ENCODE measurements around the gene SYCN. TPM values are rescaled to one million over a fixed set of nuclear protein-coding genes. Genes with fewer than 3 reads are reported as not detected.

SYCN gene
- total and polyA plus RNA-seq, 2 donors (not counting 3 experiments of a cell fraction or from before 2014, with no cell fraction given), result not detected

- peaks cover 9% of the 10 kb centered on the region for H3K4me1 ChIP-seq (ENCODE audit: control insufficient read depth, extremely low read depth, insufficient read depth, low read length)
- dilution Hi-C loops (cut with MboI; ENCODE audit: extremely low pct_ligation_motif_present, low sequenced_read_pairs) (no loop called here), intact Hi-C loops (cut with micrococcal nuclease) (no loop called here)
- CTCF ChIA-PET, result no interaction called here
- no peaks in the 10 kb centered on the region for H3K9me1 ChIP-seq (replicated peaks; ENCODE audit: control insufficient read depth, extremely low read depth, insufficient read depth, low read length)
- no peak for TF ChIP-seq EZH2 (IDR thresholded peaks at IDR 0.05; ENCODE audit: borderline replicate concordance, low read depth, low read length, severe bottlenecking)
- no peak for TF ChIP-seq GATA2 (IDR thresholded peaks at IDR 0.05; ENCODE audit: insufficient read depth, insufficient read length, low read depth, low read length)
- TF ChIP-seq POLR2A (IDR thresholded peaks at IDR 0.05; ENCODE audit: low read depth, low read length), result no peak
- no peak for TF ChIP-seq JUN (IDR thresholded peaks at IDR 0.05; ENCODE audit: borderline replicate concordance, insufficient read depth, insufficient read length, low read depth)
- no peak for TF ChIP-seq POLR2AphosphoS5 (IDR thresholded peaks at IDR 0.05; ENCODE audit: insufficient read depth, low read depth, low read length)
- no peak for TF ChIP-seq FOS (IDR thresholded peaks at IDR 0.05; ENCODE audit: borderline replicate concordance, insufficient read depth, low read length)
- no peak for TF ChIP-seq MYC (IDR thresholded peaks at IDR 0.05; ENCODE audit: low read depth, low read length)
- TF ChIP-seq MAX (IDR thresholded peaks at IDR 0.05; ENCODE audit: insufficient read depth, insufficient read length), result no peak
- TF ChIP-seq, protein P1, sequence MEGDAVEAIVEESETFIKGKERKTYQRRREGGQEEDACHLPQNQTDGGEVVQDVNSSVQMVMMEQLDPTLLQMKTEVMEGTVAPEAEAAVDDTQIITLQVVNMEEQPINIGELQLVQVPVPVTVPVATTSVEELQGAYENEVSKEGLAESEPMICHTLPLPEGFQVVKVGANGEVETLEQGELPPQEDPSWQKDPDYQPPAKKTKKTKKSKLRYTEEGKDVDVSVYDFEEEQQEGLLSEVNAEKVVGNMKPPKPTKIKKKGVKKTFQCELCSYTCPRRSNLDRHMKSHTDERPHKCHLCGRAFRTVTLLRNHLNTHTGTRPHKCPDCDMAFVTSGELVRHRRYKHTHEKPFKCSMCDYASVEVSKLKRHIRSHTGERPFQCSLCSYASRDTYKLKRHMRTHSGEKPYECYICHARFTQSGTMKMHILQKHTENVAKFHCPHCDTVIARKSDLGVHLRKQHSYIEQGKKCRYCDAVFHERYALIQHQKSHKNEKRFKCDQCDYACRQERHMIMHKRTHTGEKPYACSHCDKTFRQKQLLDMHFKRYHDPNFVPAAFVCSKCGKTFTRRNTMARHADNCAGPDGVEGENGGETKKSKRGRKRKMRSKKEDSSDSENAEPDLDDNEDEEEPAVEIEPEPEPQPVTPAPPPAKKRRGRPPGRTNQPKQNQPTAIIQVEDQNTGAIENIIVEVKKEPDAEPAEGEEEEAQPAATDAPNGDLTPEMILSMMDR (IDR thresholded peaks at IDR 0.05; ENCODE audit: extremely low read depth in 1 of 2, insufficient read depth in 1 of 2, low read depth in 1 of 2, low read length in 2 of 2), result no peak
- FAIRE-seq, result no peak
- no TSS peak for BruUV-seq (replicated peaks)
- H3K9me3 ChIP-seq (replicated peaks; ENCODE audit: control insufficient read depth, insufficient read depth, low read length), result no peaks in the 10 kb centered on the region
- H4K20me1 ChIP-seq (replicated peaks; ENCODE audit: control insufficient read depth, extremely low read depth, insufficient read depth, low read length), result no peaks in the 10 kb centered on the region
- H3K79me2 ChIP-seq (ENCODE audit: control insufficient read depth, insufficient read depth, low read length), result peaks cover 37% of the 10 kb centered on the region
- H3K27ac ChIP-seq (ENCODE audit: insufficient read depth, low read depth, low read length), result no peak overlapping the region
- no peak overlapping the region for H3K4me2 ChIP-seq (ENCODE audit: insufficient read depth, low read length)
- no peak overlapping the region for H2AFZ ChIP-seq (ENCODE audit: low read depth, low read length)
- no peaks in the 10 kb centered on the region for H3K27me3 ChIP-seq (ENCODE audit: control insufficient read depth in 2 of 2, insufficient read depth in 2 of 2, low read length in 2 of 2)
- H3K4me3 ChIP-seq (replicated peaks in 1 of 3; ENCODE audit: insufficient read depth in 1 of 3, low read depth in 1 of 3, low read length in 3 of 3), result no peak overlapping the region
- POLR2A ChIA-PET, result no interaction called here
- H3K36me3 ChIP-seq (ENCODE audit: control insufficient read depth in 2 of 2, extremely low read depth in 1 of 2, insufficient read depth in 2 of 2, low read length in 2 of 2), result no peaks in the 10 kb centered on the region
- no peak overlapping the region for H3K9ac ChIP-seq (replicated peaks; ENCODE audit: extremely low read depth, insufficient read depth, low read length)
- DNase-seq (ENCODE audit: low read depth, low spot score), result no peak
These were observed 45.3 kb downstream of the SYCN start for GRCh38 chr19:39158646-39159260.
